H1 (cell line): ENCODE data around the gene ERFE. TPM values are rescaled to one million over a fixed set of nuclear protein-coding genes. Genes with fewer than 3 reads are reported as not detected.

Experiments used
- ATF3 ChIP-seq: IDR thresholded peaks from 2 replicates; pipeline ENCODE4 v1.6.1; 2011; ENCODE audit warnings: low read depth, mild to moderate bottlenecking, low read length; ENCODE audit not compliant: insufficient read depth
- CBX8 ChIP-seq: fragments of 300-800, 300-1000 bp; sonication (generic); IDR thresholded peaks from 2 replicates; pipeline ENCODE4 v1.7.1; 2016; ENCODE audit warnings: low read depth, low read length, borderline replicate concordance
- CHD2 ChIP-seq: IDR thresholded peaks from 2 replicates; pipeline ENCODE4 v1.6.1; 2012; ENCODE audit warnings: low read length, improper control_type of control experiment
- E2F6 ChIP-seq: IDR thresholded peaks from 2 replicates; pipeline ENCODE4 v1.6.1; 2012; ENCODE audit warnings: inconsistent platforms
- EGR1 ChIP-seq: IDR thresholded peaks from 2 replicates; pipeline ENCODE4 v1.6.1; 2011; ENCODE audit warnings: low read depth, low read length, borderline replicate concordance
- PHF8 ChIP-seq: fragments of 200-600 bp; sonication (generic); conservative IDR thresholded peaks from 2 replicates; pipeline ENCODE4 v1.7.1; 2012; ENCODE audit warnings: low read depth, mild to moderate bottlenecking, inconsistent platforms, low read length, moderate library complexity
- POLR2AphosphoS5 ChIP-seq: IDR thresholded peaks from 2 replicates; pipeline ENCODE4 v1.6.1; 2011; ENCODE audit warnings: low read depth, low read length
- SAP30 ChIP-seq: fragments of 300-600 bp; sonication (generic); IDR thresholded peaks from 2 replicates; pipeline ENCODE4 v1.7.1; 2012; ENCODE audit warnings: low read length, moderate library complexity, mild to moderate bottlenecking, inconsistent platforms; ENCODE audit not compliant: insufficient read depth, insufficient replicate concordance
- SP1 ChIP-seq: IDR thresholded peaks from 2 replicates; pipeline ENCODE4 v1.6.1; 2011; ENCODE audit warnings: low read depth, low read length
- SUZ12 ChIP-seq: fragments of 200-600 bp; sonication (generic); IDR thresholded peaks from 2 replicates; pipeline ENCODE4 v1.6.1; 2012; ENCODE audit warnings: mild to moderate bottlenecking, inconsistent platforms, low read length, moderate library complexity, mixed read lengths
- TCF12 ChIP-seq: IDR thresholded peaks from 2 replicates; pipeline ENCODE4 v1.6.1; 2011; ENCODE audit warnings: low read depth, mild to moderate bottlenecking, low read length
- ZNF274 ChIP-seq: IDR thresholded peaks from 2 replicates; pipeline ENCODE4 v1.7.0; 2012; ENCODE audit warnings: low read length, borderline replicate concordance; ENCODE audit errors: extremely low read depth
- polyA plus RNA-seq, 7 experiments: library from polyadenylated mRNA; depleted of rRNA in 3 of 7; stranded (reverse) in 5 of 7; unstranded in 2 of 7; fragments of >200 nt in 5 of 7; fragments of 200-250 nt in 2 of 7; gene quantifications; 1 replicate in 5 of 7; 2 replicates in 1 of 7; 4 replicates in 1 of 7; pipeline versions ENCODE4 v1.2.1 to v1.2.3, GENCODE V29; 2011 to 2013; ENCODE audit warnings: missing spikeins in 2 of 7, mixed read lengths in 2 of 7
- total RNA-seq: library from RNA; stranded (reverse); fragmentation: NEBNext Ultra II Directional; extraction: Animal tissue kit (Norgen Biotek cat#: 25700); gene quantifications from 2 replicates; pipeline ENCODE4 v1.2.1, GENCODE V29; 2021

The ERFE gene
- total and polyA plus RNA-seq, 2 of the 8 experiments (the other 6 are each of a cell fraction or from before 2014, with no cell fraction given), result 2.5 to 3.6 TPM

DNA sequence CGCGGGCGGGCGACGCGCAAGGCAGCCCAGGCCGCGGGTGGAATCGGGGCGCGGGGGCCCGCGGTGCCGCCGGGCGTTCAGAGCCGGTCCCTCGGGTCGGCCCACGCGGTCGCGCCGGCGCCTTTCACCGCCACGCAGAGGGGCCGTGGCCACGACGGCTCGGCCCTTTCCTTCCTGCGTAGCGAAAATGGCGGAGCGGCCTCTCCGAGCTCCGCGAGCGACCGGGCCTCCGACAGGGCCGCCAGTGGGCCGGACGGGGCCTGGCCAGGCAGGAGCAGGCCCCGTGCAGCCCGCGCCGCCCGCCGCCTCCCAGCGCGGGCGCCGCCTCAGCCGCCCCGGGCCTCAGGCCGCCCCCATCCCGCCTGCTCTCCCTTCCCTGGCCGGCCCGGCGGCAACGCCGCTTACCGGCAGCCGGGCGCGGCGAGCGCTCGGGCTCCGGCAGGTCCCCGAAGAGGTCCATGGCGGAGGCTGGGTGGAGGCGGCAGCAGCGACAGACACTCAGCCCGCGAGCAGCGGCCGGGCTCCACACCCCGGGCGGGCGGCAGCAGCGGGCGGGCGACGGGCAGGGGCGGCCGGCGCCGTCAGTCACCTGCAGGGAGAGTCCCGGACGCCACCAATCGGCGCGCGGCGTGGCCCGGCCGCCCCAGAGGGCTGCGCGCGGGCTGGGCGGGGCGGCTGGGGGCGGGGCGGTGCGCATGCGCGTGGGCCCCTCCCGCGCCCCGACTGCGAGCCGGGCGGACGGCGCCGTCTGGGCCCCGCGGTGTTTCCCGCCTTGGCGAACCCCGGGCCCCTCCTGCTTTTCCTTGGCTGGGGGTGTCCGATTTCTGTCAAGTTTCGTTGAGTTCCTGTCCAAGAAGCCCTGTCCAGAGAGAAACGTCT lies 44.6 kb downstream of the ERFE start, which contains the start of gene ILKAP (continued):
- TF ChIP-seq PHF8 (peak; percentile 60), TCF12 (no peak), POLR2AphosphoS5 (0 out of 2 replicates have a peak, but pooled peaks have one; percentile 25), CBX8 (no peak), ATF3 (no peak), SUZ12 (no peak), SAP30 (no peak), CHD2 (no peak), E2F6 (peak; percentile 94), SP1 (no peak), ZNF274 (no peak), EGR1 (no peak)
